C1 segment of cervical spinal cord (tissue), 14 donors: Measurements from ENCODE around the gene PCDHGB3.
"Not testable (repeated sequence)": the region's sequence is repeated elsewhere in the genome, so short reads cannot be mapped to it uniquely, and the experiment has no call there.

Source experiments
- DNase-seq, 14 donors: peaks; one replicate each; lab custom pipeline; 2025; lab: John Stamatoyannopoulos, UW

The PCDHGB3 gene

DNA sequence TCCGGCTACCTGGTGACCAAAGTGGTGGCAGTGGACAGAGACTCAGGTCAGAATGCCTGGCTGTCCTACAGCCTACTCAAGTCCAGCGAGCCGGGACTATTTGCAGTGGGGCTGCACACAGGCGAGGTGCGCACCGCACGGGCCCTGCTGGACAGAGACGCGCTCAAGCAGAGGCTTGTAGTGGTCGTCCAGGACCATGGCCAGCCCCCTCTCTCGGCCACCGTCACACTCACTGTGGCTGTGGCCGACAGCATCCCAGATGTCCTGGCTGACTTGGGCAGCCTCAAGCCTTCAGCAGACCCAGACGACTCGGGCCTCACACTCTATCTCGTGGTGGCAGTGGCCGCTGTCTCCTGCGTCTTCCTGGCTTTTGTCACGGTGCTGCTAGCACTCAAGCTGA lies 13.1 kb upstream of the PCDHGB3 start:
- DNase-seq = no peak

DNA sequence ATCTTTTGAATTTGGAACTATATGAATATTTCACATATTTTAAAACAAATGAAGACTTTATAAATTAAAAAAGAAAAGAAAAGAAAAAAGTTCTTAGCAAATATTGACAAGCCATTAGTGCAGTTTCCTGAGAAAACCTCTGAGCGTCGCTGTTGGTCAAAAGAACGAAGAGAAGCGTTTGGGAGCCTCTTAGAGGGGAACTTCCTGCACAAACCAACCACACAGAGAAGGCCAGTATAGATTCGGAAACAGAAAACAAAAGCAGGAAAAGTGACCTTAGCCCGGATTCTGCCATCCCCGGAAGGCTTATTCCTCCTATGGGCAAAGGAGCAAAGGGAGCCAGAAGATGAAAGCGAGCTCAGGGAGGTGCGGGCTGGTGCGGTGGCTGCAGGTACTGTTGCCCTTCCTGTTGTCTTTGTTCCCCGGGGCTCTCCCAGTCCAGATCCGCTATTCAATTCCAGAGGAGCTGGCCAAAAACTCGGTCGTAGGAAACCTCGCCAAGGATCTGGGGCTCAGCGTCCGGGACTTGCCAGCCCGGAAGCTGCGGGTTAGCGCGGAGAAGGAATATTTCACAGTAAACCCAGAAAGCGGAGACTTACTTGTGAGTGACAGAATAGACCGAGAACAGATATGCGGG lies 10.1 kb upstream of the PCDHGB3 start, which contains the start of gene PCDHGB2:
Gene PCDHGB2 (plus strand): TSS at position 205 of the 637 bp plus-strand sequence. CDS start 142 bp downstream, at position 347.
- no peak for DNase-seq

DNA sequence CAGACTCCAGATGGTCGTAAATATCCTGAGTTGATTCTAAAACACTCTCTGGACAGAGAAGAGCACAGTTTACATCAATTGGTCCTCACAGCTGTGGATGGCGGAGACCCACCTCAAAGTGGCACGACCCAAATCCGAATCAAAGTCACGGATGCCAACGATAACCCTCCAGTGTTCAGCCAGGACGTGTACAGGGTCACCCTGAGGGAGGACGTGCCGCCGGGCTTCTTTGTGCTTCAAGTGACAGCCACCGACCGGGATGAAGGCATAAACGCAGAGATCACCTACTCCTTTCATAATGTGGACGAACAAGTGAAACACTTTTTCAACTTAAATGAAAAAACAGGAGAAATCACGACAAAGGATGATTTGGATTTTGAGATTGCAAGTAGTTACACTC lies 9.4 kb upstream of the PCDHGB3 start:
- no peak for DNase-seq

DNA sequence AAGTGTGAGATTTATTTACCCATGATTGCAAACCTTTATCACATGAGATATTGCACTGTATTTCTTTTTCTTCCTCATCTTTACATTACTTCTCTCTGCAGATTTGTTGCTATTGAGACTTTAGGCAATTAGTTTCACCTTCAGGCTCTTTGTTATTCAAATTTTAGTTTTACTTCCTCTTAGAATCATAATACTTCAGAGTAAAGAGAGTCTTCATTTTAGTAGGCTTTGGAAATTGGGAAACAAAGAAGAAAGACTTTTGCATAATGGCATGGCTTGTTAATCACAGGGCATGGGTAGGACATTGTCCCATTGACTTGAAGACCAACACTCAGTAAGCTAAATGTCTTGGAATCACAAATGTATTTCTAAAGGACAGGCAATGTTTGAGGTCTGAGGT lies 7.3 kb upstream of the PCDHGB3 start:
- no peak for DNase-seq

DNA sequence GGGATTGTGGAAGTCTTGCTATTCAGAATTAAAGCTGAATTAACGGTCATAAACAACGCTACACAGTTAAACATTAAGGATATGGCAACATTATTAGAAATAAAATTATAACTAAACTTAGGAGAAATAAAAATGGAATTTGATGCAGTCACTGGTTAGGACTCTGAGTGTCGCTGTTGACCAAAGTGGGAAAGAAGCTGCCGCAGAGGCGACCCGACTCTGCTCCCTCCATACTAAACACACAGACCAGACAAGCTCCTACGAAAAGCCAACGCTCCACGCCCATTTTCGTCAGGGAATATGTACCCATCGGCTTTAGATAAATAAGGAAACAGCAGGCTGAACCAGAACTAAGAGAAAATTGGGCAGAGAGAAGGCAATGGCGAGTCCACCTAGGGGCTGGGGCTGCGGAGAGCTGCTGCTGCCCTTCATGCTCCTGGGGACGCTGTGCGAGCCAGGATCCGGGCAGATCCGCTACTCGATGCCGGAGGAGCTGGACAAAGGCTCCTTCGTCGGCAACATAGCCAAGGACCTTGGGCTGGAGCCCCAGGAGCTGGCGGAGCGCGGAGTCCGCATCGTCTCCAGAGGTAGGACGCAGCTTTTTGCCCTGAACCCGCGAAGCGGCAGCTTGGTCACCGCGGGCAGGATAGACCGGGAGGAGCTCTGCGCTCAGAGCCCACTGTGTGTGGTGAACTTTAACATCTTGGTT lies 5.9 kb upstream of the PCDHGB3 start, which contains the start of gene PCDHGA5:
Gene PCDHGA5 (plus strand): TSS at position 211 of the 709 bp plus-strand sequence. CDS start 169 bp downstream, at position 380.
- no peak for DNase-seq

DNA sequence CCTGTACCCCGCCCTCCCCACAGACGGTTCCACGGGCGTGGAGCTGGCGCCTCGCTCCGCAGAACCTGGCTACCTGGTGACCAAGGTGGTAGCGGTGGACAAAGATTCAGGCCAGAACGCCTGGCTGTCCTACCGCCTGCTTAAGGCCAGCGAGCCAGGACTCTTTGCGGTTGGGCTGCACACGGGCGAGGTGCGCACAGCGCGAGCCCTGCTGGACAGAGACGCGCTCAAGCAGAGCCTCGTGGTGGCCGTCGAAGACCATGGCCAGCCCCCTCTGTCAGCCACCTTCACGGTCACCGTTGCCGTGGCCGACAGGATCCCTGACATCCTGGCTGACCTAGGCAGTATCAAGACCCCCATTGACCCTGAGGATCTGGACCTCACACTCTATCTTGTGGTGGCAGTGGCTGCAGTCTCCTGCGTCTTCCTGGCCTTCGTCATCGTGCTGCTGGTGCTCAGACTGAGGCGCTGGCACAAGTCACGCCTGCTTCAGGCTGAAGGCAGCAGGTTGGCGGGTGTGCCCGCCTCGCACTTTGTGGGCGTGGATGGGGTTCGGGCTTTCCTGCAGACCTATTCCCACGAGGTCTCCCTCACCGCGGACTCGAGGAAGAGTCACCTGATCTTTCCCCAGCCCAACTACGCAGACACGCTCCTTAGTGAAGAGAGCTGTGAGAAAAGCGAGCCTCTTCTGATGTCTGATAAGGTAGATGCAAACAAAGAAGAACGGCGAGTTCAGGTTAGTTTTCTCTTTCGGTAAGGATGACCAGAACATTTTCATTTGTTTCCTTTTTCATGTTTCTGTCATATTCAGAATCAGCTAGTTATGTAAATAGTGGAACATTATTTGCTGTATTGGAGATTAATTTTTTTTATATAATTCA lies 3.8 kb upstream of the PCDHGB3 start:
- DNase-seq = no peak

DNA sequence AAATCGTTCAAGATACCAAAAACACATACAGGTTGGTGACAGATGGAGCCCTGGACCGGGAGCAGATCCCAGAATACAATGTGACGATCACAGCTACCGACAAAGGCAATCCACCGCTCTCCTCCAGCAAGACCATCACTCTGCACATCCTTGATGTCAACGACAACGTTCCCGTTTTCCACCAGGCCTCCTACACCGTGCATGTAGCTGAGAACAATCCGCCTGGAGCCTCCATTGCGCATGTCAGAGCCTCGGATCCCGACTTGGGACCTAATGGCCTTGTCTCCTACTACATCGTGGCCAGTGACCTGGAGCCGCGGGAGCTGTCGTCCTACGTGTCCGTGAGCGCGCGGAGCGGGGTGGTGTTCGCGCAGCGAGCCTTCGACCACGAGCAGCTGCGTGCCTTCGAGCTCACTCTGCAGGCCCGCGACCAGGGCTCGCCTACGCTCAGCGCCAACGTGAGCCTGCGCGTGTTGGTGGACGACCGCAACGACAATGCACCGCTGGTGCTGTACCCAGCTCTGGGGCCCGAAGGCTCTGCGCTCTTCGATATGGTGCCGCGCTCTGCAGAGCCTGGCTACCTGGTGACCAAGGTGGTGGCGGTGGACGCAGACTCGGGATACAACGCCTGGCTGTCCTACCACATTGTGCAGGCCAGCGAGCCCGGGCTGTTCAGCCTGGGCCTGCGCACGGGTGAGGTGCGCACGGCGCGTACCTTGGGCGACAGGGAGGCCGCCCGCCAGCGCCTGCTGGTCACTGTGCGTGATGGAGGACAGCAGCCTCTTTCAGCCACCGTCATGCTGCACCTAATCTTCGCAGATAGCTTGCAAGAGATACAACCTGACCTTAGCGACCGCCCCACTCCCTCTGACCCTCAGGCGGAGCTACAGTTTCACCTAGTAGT lies 1.8 kb downstream of the PCDHGB3 start:
- no peak for DNase-seq

DNA sequence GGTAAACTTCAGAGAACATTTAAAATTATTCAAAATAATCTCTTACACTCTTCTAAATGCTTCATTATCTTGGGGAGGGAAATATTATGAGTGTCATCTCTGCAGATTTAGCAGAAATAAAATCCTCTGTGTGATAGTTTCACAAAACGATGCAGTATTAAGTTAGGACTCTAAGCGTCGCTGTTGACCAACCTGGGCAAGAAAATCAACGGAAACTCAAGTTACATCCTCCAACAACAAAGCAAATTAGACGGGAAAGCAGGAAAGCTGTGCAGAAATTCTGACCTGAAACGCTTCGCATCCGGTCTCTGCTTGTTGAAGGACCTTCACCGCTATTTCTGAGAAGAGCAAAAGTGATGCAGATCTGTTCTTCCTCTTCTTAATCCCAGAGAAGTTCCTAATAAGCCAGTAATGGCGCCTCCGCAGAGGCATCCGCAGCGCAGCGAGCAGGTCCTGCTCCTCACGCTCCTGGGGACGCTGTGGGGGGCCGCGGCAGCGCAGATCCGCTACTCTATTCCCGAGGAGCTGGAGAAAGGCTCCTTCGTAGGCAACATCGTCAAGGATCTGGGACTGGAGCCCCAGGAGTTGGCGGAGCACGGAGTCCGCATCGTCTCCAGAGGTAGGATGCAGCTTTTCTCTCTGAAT lies 3.8 kb downstream of the PCDHGB3 start, which contains the start of gene PCDHGA6:
Gene PCDHGA6 (plus strand): TSS at position 219 of the 645 bp plus-strand sequence. CDS start 193 bp downstream, at position 412.
- DNase-seq = no peak

DNA sequence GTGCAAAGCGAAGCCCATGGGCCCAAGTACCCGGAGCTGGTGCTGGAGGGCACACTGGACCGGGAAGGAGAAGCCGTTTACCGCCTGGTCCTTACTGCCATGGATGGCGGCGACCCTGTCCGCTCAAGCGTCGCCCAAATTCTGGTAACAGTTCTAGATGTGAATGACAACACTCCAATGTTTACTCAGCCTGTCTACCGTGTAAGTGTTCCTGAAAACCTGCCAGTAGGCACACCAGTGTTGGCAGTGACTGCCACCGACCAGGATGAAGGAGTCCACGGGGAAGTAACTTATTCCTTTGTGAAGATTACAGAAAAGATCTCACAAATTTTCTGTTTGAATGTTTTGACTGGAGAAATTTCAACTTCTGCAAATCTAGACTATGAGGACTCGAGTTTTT lies 4.6 kb downstream of the PCDHGB3 start:
- no peak for DNase-seq

DNA sequence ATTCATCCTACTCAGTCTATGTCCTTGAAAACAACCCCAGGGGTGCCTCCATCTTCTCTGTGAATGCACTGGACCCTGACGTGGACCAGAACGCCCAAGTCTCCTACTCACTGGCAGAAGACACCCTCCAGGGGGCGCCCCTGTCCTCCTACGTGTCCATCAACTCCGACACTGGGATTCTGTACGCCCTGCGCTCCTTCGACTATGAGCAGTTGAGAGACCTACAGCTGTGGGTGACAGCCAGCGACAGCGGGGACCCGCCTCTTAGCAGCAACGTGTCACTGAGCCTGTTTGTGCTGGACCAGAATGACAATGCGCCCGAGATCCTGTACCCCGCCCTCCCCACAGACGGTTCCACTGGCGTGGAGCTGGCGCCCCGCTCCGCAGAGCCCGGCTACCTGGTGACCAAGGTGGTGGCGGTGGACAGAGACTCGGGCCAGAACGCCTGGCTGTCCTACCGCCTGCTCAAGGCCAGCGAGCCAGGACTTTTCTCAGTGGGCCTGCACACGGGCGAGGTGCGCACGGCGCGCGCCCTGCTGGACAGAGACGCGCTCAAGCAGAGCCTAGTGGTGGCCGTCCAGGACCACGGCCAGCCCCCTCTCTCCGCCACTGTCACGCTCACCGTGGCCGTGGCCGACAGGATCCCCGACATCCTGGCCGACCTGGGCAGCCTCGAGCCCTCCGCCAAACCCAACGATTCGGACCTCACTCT lies 5.6 kb downstream of the PCDHGB3 start:
- not testable (repeated sequence) for DNase-seq

DNA sequence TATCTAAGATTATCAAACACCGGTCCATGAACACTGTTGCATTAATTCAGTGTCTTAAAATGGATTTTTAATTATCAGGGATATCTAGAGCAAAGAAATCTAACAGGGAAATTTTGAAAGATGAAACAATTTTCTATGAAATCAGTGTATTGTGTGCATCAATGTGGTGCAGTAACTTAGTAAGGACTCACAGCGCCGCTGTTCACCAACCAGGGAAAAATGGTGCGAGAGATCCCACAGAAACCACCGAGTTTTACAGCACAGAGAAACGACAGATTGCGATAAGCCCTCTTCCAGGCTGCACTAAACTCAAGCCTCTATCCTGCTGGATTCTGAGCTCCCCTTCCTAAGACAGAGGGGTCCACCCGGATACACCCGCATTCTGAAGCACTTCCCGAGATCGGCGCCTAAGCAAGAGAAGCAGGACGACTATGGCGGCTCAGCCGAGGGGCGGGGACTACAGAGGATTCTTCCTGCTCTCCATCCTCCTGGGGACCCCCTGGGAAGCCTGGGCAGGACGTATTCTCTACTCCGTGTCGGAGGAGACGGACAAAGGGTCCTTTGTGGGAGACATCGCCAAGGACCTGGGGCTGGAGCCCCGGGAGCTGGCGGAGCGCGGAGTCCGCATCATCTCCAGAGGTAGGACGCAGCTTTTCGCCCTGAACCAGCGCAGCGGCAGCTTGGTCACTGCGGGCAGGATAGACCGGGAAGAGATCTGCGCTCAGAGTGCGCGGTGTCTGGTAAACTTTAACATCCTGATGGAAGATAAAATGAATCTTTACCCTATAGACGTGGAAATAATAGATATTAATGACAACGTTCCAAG lies 12.6 kb downstream of the PCDHGB3 start, which contains the start of gene PCDHGA7:
Gene PCDHGA7 (plus strand): TSS at position 274 of the 826 bp plus-strand sequence. CDS start 158 bp downstream, at position 432.
- no peak for DNase-seq

DNA sequence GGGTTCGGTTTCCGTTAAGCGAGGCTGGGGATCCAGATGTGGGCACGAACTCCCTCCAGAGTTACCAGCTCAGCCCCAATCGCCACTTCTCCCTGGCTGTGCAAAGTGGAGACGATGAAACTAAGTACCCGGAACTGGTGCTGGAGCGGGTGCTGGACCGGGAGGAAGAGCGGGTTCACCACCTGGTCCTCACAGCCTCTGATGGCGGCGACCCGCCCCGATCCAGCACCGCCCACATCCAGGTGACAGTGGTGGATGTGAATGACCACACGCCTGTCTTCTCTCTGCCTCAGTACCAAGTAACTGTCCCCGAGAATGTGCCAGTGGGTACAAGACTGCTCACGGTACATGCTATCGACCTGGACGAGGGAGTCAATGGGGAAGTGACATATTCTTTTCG lies 13.3 kb downstream of the PCDHGB3 start:
- no peak for DNase-seq

DNA sequence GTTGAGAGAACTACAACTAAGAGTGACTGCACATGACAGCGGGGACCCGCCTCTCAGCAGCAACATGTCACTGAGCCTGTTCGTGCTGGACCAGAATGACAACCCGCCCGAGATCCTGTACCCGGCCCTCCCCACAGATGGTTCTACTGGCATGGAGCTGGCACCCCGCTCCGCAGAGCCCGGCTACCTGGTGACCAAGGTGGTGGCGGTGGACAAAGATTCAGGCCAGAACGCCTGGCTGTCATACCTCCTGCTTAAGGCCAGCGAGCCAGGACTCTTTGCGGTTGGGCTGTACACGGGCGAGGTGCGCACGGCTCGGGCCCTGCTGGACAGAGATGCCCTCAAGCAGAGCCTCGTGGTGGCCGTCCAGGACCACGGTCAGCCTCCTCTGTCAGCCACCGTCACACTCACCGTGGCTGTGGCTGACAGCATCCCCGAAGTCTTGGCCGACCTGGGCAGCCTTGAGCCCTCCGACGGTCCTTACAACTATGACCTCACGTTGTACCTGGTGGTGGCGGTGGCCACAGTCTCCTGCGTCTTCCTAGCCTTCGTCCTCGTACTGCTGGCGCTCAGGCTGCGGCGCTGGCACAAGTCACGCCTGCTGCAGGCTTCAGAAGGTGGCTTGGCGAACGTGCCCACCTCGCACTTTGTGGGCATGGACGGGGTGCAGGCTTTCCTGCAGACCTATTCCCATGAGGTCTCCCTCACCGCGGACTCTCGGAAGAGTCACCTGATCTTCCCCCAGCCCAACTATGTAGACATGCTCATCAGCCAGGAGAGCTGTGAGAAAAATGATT lies 14.6 kb downstream of the PCDHGB3 start:
- no peak for DNase-seq

DNA sequence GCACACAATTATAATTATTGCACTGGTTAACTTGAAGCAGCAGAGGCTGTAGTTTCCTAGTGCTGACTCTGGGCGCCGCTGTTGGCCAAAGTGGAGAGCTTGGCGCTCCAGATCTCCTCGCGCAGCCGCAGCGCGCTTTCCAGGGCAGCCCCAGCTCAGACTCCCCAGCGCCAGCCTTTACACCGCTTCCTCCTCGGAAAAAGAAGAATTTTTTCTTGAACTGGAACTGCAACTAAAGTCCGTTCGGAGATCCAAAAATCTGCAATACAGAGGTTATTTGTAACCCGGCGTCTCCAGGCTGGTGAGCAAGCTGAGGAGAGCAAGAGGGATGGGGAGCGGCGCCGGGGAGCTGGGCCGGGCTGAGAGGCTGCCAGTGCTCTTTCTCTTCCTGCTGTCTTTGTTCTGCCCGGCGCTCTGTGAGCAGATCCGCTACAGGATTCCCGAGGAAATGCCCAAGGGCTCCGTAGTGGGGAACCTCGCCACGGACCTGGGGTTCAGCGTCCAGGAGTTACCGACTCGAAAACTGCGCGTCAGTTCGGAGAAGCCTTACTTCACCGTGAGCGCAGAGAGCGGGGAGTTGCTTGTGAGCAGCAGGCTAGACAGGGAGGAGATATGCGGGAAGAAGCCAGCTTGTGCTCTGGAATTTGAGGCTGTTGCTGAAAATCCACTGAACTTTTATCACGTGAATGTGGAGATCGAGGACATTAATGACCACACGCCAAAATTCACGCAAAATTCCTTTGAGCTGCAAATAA lies 17.7 kb downstream of the PCDHGB3 start, which contains the start of gene PCDHGB4:
Gene PCDHGB4 (plus strand): TSS at position 142 of the 755 bp plus-strand sequence. CDS start 187 bp downstream, at position 329.
- DNase-seq = not testable (repeated sequence)

DNA sequence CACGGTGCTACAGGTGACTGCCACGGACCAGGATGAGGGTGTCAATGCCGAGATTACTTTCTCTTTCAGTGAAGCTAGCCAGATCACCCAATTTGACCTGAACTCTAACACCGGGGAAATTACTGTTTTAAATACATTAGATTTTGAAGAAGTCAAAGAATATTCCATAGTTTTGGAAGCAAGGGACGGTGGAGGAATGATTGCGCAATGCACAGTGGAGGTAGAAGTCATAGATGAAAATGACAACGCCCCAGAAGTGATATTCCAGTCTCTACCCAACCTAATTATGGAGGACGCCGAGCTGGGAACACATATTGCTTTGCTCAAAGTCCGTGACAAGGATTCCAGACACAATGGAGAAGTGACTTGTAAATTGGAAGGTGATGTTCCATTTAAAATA lies 18.6 kb downstream of the PCDHGB3 start:
- no peak for DNase-seq

DNA sequence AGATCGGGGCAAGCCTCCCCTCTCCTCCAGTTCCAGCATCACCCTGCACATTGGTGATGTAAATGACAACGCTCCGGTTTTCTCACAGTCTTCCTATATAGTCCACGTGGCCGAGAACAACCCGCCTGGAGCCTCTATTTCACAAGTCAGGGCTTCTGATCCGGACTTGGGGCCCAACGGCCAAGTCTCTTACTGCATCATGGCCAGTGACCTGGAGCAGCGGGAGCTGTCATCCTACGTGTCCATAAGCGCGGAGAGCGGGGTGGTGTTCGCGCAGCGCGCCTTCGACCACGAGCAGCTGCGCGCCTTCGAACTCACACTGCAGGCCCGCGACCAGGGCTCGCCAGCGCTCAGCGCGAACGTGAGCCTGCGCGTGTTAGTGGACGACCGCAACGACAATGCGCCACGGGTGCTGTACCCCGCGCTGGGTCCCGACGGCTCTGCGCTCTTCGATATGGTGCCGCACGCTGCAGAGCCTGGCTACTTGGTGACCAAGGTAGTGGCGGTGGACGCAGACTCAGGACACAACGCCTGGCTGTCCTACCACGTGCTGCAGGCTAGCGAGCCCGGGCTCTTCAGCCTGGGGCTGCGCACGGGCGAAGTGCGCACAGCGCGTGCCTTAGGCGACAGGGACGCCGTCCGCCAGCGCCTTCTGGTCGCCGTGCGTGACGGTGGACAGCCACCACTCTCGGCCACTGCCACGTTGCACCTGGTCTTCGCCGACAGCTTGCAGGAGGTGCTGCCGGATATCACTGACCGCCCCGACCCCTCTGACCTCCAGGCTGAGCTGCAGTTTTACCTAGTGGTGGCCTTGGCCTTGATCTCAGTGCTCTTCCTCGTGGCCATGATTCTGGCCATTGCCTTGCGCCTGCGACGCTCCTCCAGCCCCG lies 19.4 kb downstream of the PCDHGB3 start:
- no peak for DNase-seq
